GM23338 (cell line): Measurements from ENCODE around the gene ATG2B. TPM values are rescaled to one million over a fixed set of nuclear protein-coding genes. Genes with fewer than 3 reads are reported as not detected.
A peak's percentile ranks its signal among the peaks of the same experiment; 100 is the strongest.

Source experiments
- ATAC-seq: fragments of 200-7000 bp; cut with Tn5 transposase; 3 replicates; pipeline ENCODE4 v1.9.1; 2020
- DNase-seq: peaks from one replicate; pipeline ENCODE4 v3.0.0-alpha.2; 2015; ENCODE audit warnings: low spot score
- H2AFZ ChIP-seq: fragments of 200-600 bp; sonication (generic); 2 replicates; pipeline ENCODE4 v1.8.0; 2016; ENCODE audit warnings: antibody characterized with exemption, mild to moderate bottlenecking, moderate library complexity
- H3F3A ChIP-seq: fragments of 200-600 bp; sonication (generic); replicated peaks from 2 replicates; pipeline ENCODE4 v1.8.0; 2017; ENCODE audit warnings: antibody characterized with exemption, mixed run types, low read depth
- H3K27ac ChIP-seq: fragments of 200-600 bp; sonication (generic); 2 replicates; pipeline ENCODE4 v1.6.1; 2016; ENCODE audit warnings: low read depth
- H3K27me3 ChIP-seq: fragments of 200-600 bp; sonication (generic); 2 replicates; pipeline ENCODE4 v1.8.0; 2016; ENCODE audit warnings: mild to moderate bottlenecking, mixed run types, moderate library complexity; ENCODE audit not compliant: insufficient read depth
- H3K36me3 ChIP-seq: fragments of 200-600 bp; sonication (generic); 2 replicates; pipeline ENCODE4 v1.8.0; 2016; ENCODE audit warnings: mild to moderate bottlenecking; ENCODE audit not compliant: insufficient read depth
- H3K4me1 ChIP-seq: fragments of 200-600 bp; sonication (generic); 2 replicates; pipeline ENCODE4 v1.8.0; 2016; ENCODE audit warnings: mild to moderate bottlenecking, moderate library complexity; ENCODE audit not compliant: insufficient read depth
- H3K4me2 ChIP-seq: fragments of 200-600 bp; sonication (generic); 2 replicates; pipeline ENCODE4 v1.7.1; 2017; ENCODE audit warnings: mixed run types
- H3K4me3 ChIP-seq: fragments of 200-600 bp; sonication (generic); 2 replicates; pipeline ENCODE4 v1.6.1; 2016; ENCODE audit warnings: mixed run types
- H3K79me2 ChIP-seq: fragments of 200-600 bp; sonication (generic); replicated peaks from 2 replicates; pipeline ENCODE4 v1.8.0; 2017; ENCODE audit warnings: mild to moderate bottlenecking; ENCODE audit not compliant: insufficient read depth
- H3K9me2 ChIP-seq: fragments of 200-600 bp; sonication (generic); 2 replicates; pipeline ENCODE4 v1.8.0; 2017; ENCODE audit not compliant: insufficient read depth
- H4K20me1 ChIP-seq: fragments of 200-600 bp; sonication (generic); replicated peaks from 2 replicates; pipeline ENCODE4 v1.8.0; 2017; ENCODE audit warnings: mild to moderate bottlenecking; ENCODE audit not compliant: insufficient read depth
- H3K27ac Mint-ChIP-seq: 2 replicates; pipeline ENCODE4 v1.8.0; 2020; ENCODE audit warnings: inconsistent platforms, mild to moderate bottlenecking, moderate library complexity, mixed read lengths
- H3K27me3 Mint-ChIP-seq: 3 replicates; pipeline ENCODE4 v1.8.0; 2022; ENCODE audit warnings: low read depth, mild to moderate bottlenecking, moderate library complexity, mixed read lengths, inconsistent platforms; ENCODE audit not compliant: insufficient read depth, poor library complexity
- H3K36me3 Mint-ChIP-seq: 3 replicates; pipeline ENCODE4 v1.8.0; 2021; ENCODE audit warnings: low read depth, mild to moderate bottlenecking, inconsistent platforms, moderate library complexity, mixed read lengths
- H3K4me1 Mint-ChIP-seq: 3 replicates; pipeline ENCODE4 v1.8.0; 2020; ENCODE audit warnings: mild to moderate bottlenecking, inconsistent platforms, mixed read lengths
- H3K4me3 Mint-ChIP-seq: 3 replicates; pipeline ENCODE4 v1.8.0; 2021; ENCODE audit warnings: moderate library complexity, mild to moderate bottlenecking, inconsistent platforms, mixed read lengths
- H3K9me3 Mint-ChIP-seq: 3 replicates; pipeline ENCODE4 v1.8.0; 2020; ENCODE audit warnings: moderate library complexity, mild to moderate bottlenecking, inconsistent platforms, mixed read lengths
- CREB1 ChIP-seq: fragments of 250-450 bp; sonication (Bioruptor Pico); IDR thresholded peaks from 2 replicates; pipeline ENCODE4 v1.5.0; 2020; ENCODE audit warnings: low read depth, mild to moderate bottlenecking, moderate library complexity
- ETS1 ChIP-seq: IDR thresholded peaks from 2 replicates; pipeline ENCODE4 v1.6.1; 2016; ENCODE audit warnings: antibody characterized with exemption
- EZH2 ChIP-seq: fragments of 200-600 bp; sonication (generic); IDR thresholded peaks from one replicate; pipeline ENCODE4 v1.8.0; 2017; ENCODE audit warnings: antibody characterized with exemption, mild to moderate bottlenecking, low read depth; ENCODE audit not compliant: unreplicated experiment
- EZH2phosphoT487 ChIP-seq: fragments of 200-600 bp; sonication (generic); IDR thresholded peaks from one replicate; pipeline ENCODE4 v1.8.1; 2018; ENCODE audit warnings: antibody characterized with exemption; ENCODE audit not compliant: unreplicated experiment
- JUNB ChIP-seq: IDR thresholded peaks from one replicate; pipeline ENCODE4 v1.6.1; 2016; ENCODE audit warnings: antibody characterized with exemption; ENCODE audit not compliant: unreplicated experiment
- POLR2AphosphoS5 ChIP-seq: IDR thresholded peaks from 2 replicates; pipeline ENCODE4 v1.6.1; 2016; ENCODE audit warnings: antibody characterized with exemption, low read depth
- REST ChIP-seq: IDR thresholded peaks from one replicate; pipeline ENCODE4 v1.6.1; 2018; ENCODE audit warnings: antibody characterized with exemption; ENCODE audit not compliant: unreplicated experiment
- STAT1 ChIP-seq: IDR thresholded peaks from one replicate; pipeline ENCODE4 v1.6.1; 2016; ENCODE audit warnings: antibody characterized with exemption; ENCODE audit not compliant: unreplicated experiment
- ZNF331 ChIP-seq: fragments of 250-450 bp; sonication (Bioruptor Pico); IDR thresholded peaks from 2 replicates; pipeline ENCODE4 v1.5.0; 2020; ENCODE audit warnings: low read depth, mild to moderate bottlenecking, moderate library complexity
- ZNF462 ChIP-seq: fragments of 250-450 bp; sonication (Bioruptor Pico); IDR thresholded peaks from 2 replicates; pipeline ENCODE4 v1.5.0; 2020; ENCODE audit warnings: mild to moderate bottlenecking, moderate library complexity
- polyA plus RNA-seq: library from polyadenylated mRNA; unstranded; fragments of >200 nt; fragmentation: Nextera tagmentation; extraction: Ambion mirVana; gene quantifications from 2 replicates; pipeline ENCODE4 v1.2.1, GENCODE V29; 2016
- total RNA-seq: library from RNA; depleted of rRNA; stranded (reverse); fragments of >200 nt; shearing (Covaris generic); gene quantifications from 2 replicates; pipeline ENCODE4 v1.2.3, GENCODE V29; 2014

ATG2B gene
- total and polyA plus RNA-seq, 2 experiments from 2014 or later: 3.8 to 15.4 TPM

- TF ChIP-seq EZH2phosphoT487: no peak
- TF ChIP-seq REST: no peak
- TF ChIP-seq EZH2: no peak
- TF ChIP-seq POLR2AphosphoS5: no peak
These were observed 108.5 kb downstream of the ATG2B start (continued) for GRCh38 chr14:96254687-96255086.

DNA sequence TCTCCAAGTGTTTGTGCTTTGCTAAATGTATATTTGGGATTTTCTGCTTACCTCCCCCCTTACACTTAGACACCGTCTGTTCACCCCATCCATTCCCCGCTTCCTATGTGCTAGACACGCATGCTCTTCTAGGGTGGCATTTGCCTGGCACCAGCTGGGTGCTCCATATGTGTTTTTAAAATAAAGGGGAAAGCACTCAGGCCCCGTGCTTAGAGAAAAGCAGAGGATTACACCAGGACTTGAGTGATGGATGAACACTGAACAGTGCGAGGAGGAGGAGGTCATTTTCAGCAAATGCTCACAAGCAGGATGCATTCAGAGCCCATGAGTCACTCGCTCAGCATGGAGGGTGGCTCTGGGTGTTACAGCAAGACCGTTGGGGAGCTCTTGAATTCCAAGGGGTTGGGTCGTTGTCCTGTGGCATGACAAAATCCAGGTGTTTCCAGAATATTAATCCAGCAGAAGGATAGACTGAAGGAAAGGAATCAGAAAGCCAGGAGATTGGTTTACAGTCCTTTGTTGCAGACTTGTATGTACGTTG is 110.1 kb downstream of the ATG2B start:
- Mint-ChIP-seq H3K36me3 (no peaks in the 10 kb centered on the region; the same call in 2 of the 3 replicates), H3K27me3 (peaks cover 8% of the 10 kb centered on the region), H3K27ac (no peak overlapping the region), H3K9me3 (no peaks in the 10 kb centered on the region), H3K4me1 (peaks cover 21% of the 10 kb centered on the region), H3K4me3 (no peak overlapping the region)
- H3K79me2 ChIP-seq: no peaks in the 10 kb centered on the region
- H4K20me1 ChIP-seq: no peaks in the 10 kb centered on the region
- ATAC-seq: peak; percentile 44; the same call in 2 of the 3 replicates
- DNase-seq: no peak
- no peak overlapping the region for H3K27ac ChIP-seq
- no peak overlapping the region for H3K4me2 ChIP-seq
- no peaks in the 10 kb centered on the region for H3K36me3 ChIP-seq
- H3F3A ChIP-seq: no peaks in the 10 kb centered on the region
- H3K27me3 ChIP-seq: no peaks in the 10 kb centered on the region
- H2AFZ ChIP-seq: no peak overlapping the region
- H3K9me2 ChIP-seq: 0 out of 2 replicates have a peak, but pooled peaks cover 9% of the 10 kb centered on the region
- H3K4me1 ChIP-seq: no peaks in the 10 kb centered on the region
- no peak overlapping the region for H3K4me3 ChIP-seq
- no peak for TF ChIP-seq ZNF462 (CRISPR knock-in tag)
- no peak for TF ChIP-seq JUNB
- no peak for TF ChIP-seq CREB1 (CRISPR knock-in tag)
- no peak for TF ChIP-seq POLR2AphosphoS5
- no peak for TF ChIP-seq REST
- TF ChIP-seq ETS1: no peak
- no peak for TF ChIP-seq STAT1
- no peak for TF ChIP-seq EZH2phosphoT487
- no peak for TF ChIP-seq ZNF331
- no peak for TF ChIP-seq EZH2
